ENCODE results near the gene H1-8. TPM values are rescaled to one million over a fixed set of nuclear protein-coding genes. Genes with fewer than 3 reads are reported as not detected.

The H1-8 gene
- total and polyA plus RNA-seq, 9 of the 15 experiments (the other 6 are each of a cell fraction or from before 2014, with no cell fraction given): not detected

GRCh38 chr3:129528589-129529100 lies 14.3 kb upstream of the H1-8 start, which contains the start of gene RHO (continued):
- no peak for TF ChIP-seq RBFOX2 (IDR thresholded peaks at IDR 0.05; ENCODE audit: low read depth, low read length)

DNA sequence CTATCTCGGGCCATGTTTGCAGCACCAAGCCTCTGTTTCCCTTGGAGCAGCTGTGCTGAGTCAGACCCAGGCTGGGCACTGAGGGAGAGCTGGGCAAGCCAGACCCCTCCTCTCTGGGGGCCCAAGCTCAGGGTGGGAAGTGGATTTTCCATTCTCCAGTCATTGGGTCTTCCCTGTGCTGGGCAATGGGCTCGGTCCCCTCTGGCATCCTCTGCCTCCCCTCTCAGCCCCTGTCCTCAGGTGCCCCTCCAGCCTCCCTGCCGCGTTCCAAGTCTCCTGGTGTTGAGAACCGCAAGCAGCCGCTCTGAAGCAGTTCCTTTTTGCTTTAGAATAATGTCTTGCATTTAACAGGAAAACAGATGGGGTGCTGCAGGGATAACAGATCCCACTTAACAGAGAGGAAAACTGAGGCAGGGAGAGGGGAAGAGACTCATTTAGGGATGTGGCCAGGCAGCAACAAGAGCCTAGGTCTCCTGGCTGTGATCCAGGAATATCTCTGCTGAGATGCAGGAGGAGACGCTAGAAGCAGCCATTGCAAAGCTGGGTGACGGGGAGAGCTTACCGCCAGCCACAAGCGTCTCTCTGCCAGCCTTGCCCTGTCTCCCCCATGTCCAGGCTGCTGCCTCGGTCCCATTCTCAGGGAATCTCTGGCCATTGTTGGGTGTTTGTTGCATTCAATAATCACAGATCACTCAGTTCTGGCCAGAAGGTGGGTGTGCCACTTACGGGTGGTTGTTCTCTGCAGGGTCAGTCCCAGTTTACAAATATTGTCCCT lies 13.4 kb upstream of the H1-8 start:
- no TSS peak for BruUV-seq (replicated peaks)
- POLR2A ChIA-PET: no interaction called here
- 11% methylated on average over 7 of the region's 12 CpGs for WGBS (ENCODE audit: insufficient coverage, low coverage, missing lambda C conversion rate)

More for the DNA sequence above, 13.4 kb upstream of the H1-8 start:
- ATAC-seq (no peak), FAIRE-seq (no peak), DNase-seq (ENCODE audit: extremely low read depth in 1 of 4, low spot score in 3 of 4) (no peak)
- CTCF ChIA-PET (ENCODE audit: low intra/inter-chr PET ratio): no interaction called here
- intact Hi-C loops (cut with micrococcal nuclease) (no loop called here), in situ Hi-C loops (cut with MboI) (no loop called here)
- Histone ChIP-seq H3K36me3 (ENCODE audit: control insufficient read depth, insufficient read depth, low read length) (no peaks in the 10 kb centered on the region), H2AFZ (ENCODE audit: low read depth, low read length) (no peak overlapping the region), H3K79me2 (ENCODE audit: control insufficient read depth, insufficient read depth, low read length) (no peaks in the 10 kb centered on the region), H3K4me1 (replicated peaks in 1 of 2; ENCODE audit: control insufficient read depth in 2 of 2, insufficient read depth in 2 of 2, low read length in 2 of 2) (peaks cover 0 to 7% of the 10 kb centered on the region in 2 experiments; a peak in 2 of 5 replicates), H3K27me3 (ENCODE audit: control insufficient read depth in 2 of 2, insufficient read depth in 2 of 2, low read length in 2 of 2) (peaks cover 4 to 26% of the 10 kb centered on the region in 2 experiments; a peak in 2 of 5 replicates), H3K4me2 (ENCODE audit: insufficient read depth, low read length) (no peak overlapping the region), H3K9ac (ENCODE audit: insufficient read depth in 1 of 2, low read depth in 2 of 2, low read length in 2 of 2) (no peak overlapping the region; a peak in 1 of 4 replicates), H4K20me1 (replicated peaks; ENCODE audit: control insufficient read depth, insufficient read depth, low read length) (no peaks in the 10 kb centered on the region), H3K9me1 (ENCODE audit: control insufficient read depth, insufficient read depth, low read length) (no peaks in the 10 kb centered on the region), H3K27ac (ENCODE audit: extremely low read depth, low read depth, low read length) (no peak overlapping the region), H3K9me3 (replicated peaks; ENCODE audit: control insufficient read depth, insufficient read depth, low read depth, low read length) (no peaks in the 10 kb centered on the region), H3K4me3 (no peak overlapping the region)
- TF ChIP-seq AFF4 (CRISPR knock-in tag; IDR thresholded peaks at IDR 0.05): no peak
- no peak for TF ChIP-seq NR2F6 (CRISPR knock-in tag; IDR thresholded peaks at IDR 0.05)
- TF ChIP-seq C11orf30 (IDR thresholded peaks at IDR 0.05; ENCODE audit: low read depth): no peak
- TF ChIP-seq ZC3H8 (IDR thresholded peaks at IDR 0.05): no peak
- no peak for TF ChIP-seq TGIF2 (CRISPR knock-in tag; IDR thresholded peaks at IDR 0.05)
